ENCODE data around the gene EDARADD.

Gene EDARADD

GRCh38 chr1:236394879-236395229 is 768 bp downstream of the EDARADD start:
- no peak for DNase-seq (ENCODE audit: low read depth)

GRCh38 chr1:236395230-236395946 is 1.3 kb downstream of the EDARADD start:
- no peak for DNase-seq (ENCODE audit: low read depth)

GRCh38 chr1:236395947-236396664 is 2.0 kb downstream of the EDARADD start:
- no peak for DNase-seq (ENCODE audit: low read depth)

DNA sequence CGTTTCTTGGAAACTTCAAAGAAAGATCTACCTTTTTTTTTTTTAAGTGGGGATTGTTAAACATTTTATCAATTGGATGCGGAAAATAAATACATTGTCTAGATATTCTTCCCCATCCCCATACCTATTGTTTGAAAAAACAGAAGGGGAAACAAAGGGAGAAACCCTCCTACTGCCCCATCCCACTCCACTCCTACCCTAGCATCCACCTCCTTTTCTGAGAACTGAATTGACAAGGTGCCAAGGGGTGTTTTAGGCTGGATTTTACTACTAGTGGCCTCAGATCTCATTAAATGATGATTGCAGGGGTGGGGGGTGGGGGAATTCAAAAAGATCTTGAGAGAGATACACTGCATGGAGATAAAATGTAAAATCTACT is 2.6 kb downstream of the EDARADD start:
- DNase-seq (ENCODE audit: low read depth) = no peak

DNA sequence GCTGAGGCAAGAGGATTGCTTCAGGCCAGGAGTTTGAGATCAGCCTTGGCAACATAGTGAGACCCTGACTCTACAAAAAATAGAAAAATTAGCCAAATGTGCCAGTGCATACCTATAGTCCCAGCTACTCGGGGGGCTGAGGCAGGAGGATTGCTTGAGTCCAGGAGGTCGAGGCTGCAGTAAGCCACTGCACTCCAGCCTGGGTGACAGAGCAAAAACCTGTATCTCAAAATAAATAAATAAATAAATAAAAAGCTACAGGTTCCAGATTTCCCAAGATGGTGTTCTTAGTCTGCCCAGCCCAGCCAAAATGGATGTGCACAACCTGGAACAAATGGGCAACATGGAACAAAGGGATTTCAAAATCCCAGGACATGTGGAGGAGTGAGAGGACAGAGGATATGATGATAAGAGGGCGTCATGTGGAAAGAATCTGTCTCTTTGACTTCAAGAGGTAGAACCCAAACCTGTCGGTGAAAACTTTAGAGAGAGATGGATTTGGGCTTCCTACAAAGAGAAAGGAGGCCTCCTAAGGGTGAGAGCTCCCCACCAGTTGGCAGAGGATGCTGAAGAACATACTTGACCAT is 3.2 kb downstream of the EDARADD start:
- no peak for DNase-seq (ENCODE audit: low read depth)

DNA sequence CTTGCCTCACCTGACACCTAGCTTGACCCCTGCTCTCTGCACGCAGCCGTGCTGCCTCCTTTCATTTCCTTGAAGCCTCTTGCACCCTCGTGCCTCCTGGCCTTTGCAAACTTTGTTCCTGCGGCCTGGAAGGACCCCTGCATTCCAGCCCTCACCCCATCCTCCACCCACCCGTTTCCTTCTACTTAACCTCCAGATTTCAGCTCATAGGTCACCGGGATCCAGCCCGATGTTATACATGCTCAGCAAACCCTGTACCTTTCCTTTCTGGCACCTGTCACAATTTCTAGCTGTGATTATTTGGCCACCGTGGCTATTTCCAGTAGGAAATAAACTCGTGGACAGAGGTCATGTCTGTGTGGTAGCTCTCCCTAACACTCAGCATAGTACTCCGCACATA is 4.5 kb downstream of the EDARADD start:
- no peak for DNase-seq (ENCODE audit: low read depth)

DNA sequence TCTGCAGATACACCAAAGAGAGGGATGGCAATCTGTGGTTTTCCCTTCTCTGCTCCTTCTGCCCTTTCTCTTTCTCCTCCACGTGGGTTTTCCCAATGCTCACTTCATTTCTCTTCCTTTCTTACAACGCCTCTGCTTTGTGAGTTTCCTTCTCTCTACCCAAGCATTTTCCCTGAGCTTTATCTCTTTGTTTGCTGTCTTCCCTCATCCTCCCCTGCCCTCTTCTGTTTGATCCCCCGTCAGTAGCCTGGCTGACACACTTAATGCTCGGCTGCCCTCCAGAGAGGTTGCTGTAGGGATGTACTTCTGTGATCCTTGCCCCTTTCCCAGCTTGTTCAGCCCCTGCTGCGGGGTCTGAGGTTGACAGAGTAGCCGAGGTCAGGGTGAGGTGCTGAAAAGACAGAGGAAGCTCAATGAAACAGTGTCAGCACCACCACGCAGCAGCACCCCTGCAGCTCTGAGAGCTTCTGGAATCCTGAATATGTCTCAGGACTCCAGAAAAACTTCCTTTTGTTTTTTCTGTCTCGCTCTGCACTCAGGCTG is 6.0 kb downstream of the EDARADD start:
- DNase-seq (ENCODE audit: low read depth) = no peak

DNA sequence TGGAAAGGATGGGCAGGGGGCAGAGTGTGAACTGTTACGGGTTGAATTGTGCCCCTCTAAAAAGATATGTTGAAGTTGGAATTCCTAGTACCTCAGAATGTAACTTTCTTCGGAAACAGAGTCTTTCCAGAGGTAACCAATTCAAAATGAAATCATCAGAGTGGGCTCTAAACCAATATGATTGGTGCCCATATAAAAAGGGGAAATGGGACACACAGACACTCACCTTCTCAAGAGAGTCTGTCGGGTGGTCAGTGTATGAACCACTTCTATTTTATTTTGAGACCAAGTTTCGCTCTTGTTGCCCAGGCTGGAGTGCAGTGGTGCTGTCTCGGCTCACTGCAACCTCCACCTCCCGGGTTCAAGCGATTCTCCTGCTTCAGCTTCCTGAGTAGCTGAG is 7.6 kb downstream of the EDARADD start:
- no peak for DNase-seq (ENCODE audit: low read depth)

DNA sequence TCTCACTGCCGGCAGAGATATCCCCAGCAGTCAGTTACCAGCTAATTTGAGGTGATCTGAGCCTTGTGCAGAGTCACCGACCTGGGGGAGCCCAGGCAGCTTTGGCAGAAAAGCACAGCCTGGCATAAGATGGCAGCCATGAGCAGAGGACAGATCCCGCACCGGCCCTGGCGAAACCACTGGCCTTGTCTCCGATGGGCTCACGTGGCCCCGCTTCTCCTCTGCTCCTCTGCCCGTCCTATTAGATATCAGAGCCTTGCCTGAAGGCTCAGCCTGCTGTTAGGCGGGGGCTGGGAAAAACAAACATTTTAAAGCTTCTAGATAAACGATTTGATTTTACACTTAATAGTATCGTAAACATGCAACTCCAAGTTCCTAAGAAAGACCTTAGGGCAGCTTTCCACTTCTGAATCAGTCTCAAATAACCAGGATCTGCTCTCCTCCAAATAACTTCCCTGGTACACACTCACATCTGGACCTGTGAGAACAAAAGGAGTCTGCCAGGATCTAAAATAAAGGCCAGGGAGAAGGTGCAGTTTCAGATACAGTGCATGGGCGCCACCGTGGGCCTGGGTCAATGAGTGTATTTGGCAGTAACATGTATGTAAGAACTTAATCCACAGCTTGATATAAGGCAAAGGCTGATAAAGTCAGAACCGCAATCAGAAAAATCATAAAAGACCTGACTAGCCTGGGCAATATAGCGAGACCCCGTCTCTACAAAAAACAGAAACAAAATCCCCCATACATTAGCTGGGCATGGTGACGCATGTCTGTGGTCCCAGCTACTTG is 10.0 kb downstream of the EDARADD start:
- no peak for DNase-seq (ENCODE audit: low read depth)

DNA sequence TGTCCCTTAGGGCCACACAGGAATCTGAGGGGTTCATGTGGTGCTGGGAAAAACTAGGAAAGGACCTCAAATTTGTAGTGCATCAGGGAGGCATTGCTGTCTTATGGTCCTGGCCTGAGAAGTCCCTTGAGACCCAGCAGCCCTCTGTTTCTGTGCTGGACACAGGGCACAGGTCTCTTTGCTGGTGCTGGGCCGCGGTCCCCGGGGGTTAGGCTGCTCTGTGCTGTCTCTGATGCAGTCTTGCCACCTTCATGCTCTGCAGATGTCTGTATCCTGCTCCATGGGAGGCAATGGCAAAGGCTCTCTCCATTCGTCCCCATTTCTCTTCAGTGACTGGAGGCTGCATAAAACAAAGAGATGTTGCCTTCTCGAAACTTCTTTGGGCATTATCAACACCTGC is 13.0 kb downstream of the EDARADD start:
- no peak for DNase-seq (ENCODE audit: low read depth)

DNA sequence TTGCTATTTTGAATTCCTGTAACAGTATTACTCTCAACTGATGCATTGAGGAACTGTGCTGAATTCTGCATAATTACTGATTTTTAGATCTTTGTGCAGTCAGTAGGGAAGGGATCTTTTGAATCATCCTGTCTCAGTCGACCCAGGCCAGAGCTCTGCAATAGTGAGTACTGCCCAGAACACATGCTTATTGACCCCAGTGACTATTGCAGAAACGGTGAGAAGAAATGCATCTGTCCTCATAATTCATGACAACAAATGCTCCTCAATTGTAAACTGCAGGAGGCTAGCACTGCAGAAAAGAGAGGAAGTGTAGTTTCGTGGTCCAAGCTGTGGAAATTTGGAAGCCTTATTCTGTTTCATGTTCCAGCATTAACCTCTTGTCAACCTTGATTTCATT is 19.6 kb downstream of the EDARADD start:
- DNase-seq (ENCODE audit: low read depth) = no peak

DNA sequence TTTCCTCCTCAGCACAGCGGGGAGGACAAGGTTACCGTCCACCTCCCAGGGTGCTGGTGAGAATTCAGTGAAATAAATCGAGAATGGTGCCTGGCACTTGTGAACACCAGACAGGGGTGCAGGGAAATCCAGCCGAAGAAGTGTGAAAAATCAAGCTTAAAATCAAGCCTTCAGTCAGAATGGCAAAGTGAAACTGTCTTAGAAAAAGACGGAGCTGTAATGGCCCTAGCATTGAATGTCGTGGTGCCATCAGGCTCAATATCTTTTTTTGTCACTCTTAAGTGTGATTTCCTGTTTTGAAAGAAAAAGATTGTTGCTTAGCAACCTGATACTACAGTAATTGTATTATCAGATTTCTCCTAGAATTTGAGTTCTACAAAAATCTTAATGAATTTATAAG is 22.1 kb downstream of the EDARADD start:
- DNase-seq (ENCODE audit: low read depth) = no peak

GRCh38 chr1:236417336-236417735 is 23.2 kb downstream of the EDARADD start:
- no peak for DNase-seq (ENCODE audit: low read depth)

DNA sequence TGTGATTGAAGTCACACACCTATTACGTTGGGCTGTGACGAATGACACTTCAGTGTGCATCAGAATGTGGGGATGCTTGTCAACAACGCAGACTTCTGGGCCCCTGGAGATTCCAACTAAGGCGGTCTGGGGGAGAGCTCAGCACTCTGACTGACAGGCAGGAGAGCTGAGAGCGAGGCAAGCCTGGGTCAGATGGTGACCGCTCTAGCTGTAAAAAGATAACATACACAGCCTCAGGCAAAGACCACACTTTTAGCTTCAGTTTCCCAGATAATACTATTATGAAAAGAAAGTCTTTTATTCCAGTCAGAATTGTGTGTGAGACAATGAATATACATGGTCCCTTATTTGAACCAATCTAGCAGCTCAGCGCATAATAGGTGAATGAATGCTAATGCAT is 25.4 kb downstream of the EDARADD start:
- no peak for DNase-seq (ENCODE audit: low read depth)

GRCh38 chr1:236421022-236421421 is 26.9 kb downstream of the EDARADD start:
- DNase-seq (ENCODE audit: low read depth) = no peak

DNA sequence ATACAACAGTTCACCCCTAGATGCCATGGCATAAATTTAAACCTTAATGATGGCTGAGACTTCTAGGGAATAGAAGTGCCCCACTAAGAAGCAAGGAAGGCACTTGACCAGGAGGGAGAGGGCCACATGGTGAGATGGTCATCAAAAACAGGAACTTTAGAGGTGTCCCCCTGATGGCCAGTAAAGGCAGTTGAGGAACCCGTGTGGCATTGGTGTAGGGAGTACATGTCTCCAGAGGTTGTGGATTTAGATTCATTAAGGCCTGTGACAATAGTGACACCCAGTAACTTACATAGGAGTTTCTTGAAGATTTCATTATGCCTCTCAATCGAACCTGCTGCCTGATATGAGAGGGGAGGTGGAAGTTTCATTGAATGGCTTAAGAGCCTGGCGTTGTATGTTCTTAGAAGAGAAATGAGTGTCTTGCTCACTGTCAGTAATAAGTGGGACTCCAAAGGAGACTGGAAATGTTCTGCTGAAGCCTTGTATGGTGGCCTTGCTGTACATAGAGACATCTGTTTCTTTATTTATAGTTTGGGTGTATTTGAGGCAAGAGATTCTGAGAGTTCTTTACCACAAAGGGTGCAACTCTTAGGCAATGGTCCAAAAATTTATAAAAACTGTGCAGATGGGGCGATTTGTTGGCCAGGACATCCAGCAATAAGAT is 27.9 kb downstream of the EDARADD start:
- DNase-seq (ENCODE audit: low read depth) = no peak

- no peak for DNase-seq (ENCODE audit: low read depth)
Measured at GRCh38 chr1:236422517-236422876, 28.4 kb downstream of the EDARADD start.

- no peak for DNase-seq (ENCODE audit: low read depth)
Measured at GRCh38 chr1:236425031-236425663, 31.1 kb downstream of the EDARADD start.

- DNase-seq (ENCODE audit: low read depth) = no peak
Measured at GRCh38 chr1:236426215-236426614, 32.1 kb downstream of the EDARADD start.

GRCh38 chr1:236429715-236430274 is 35.7 kb downstream of the EDARADD start:
- no peak for DNase-seq (ENCODE audit: low read depth)

DNA sequence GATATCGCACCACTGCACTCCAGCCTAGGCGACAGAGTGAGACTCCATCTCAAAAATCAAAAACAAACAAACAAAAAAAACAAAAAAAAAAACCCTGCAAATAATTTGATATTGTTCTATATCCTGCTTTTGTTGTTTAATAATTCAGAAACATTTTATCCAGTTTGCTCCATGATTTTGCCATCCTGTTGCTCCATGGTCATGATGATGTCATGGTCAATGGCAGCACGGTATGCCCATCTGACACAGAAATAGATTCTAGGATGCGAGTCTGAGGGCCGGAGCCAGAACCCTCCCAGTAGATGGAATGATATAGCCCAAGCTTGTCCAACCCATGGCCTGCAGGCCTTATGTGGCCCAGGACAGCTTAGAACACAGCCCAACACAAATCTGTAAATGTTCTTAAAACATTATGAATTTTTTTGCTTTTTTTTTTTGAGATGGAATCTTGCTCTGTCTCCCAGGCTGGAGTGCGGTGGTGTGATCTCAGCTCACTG is 39.8 kb downstream of the EDARADD start:
- no peak for DNase-seq (ENCODE audit: low read depth)
